Endothelial cell of umbilical vein (primary cell): ENCODE measurements around the gene EFCAB5. TPM values are rescaled to one million over a fixed set of nuclear protein-coding genes. Genes with fewer than 3 reads are reported as not detected.

Experiments
- BruUV-seq: library from RNA; stranded (reverse); fragments of 400-500 nt; replicated peaks from 2 replicates; lab custom pipeline; 2021; lab: Mats Ljungman, UMichigan
- CTCF ChIA-PET: fragments of 300-600, 350-600 bp; sonication (Branson Sonifier 250); formaldehyde crosslinking; loops from one replicate; lab custom pipeline; 2021; ENCODE audit warnings: antibody characterized with exemption, inconsistent platforms; lab: Charles Lee
- POLR2A ChIA-PET: fragments of 300-600, 350-600 bp; sonication (Branson Sonifier 250); formaldehyde crosslinking; loops from one replicate; lab custom pipeline; 2021; ENCODE audit warnings: antibody characterized with exemption, inconsistent platforms; lab: Charles Lee
- DNase-seq: peaks from one replicate; pipeline ENCODE4 v3.0.0-alpha.2; 2011; ENCODE audit warnings: low read depth, low spot score
- FAIRE-seq: peaks from 2 replicates; lab custom pipeline; 2011; peaks lifted over from hg19 to GRCh38; lab: Jason Lieb, UNC
- H2AFZ ChIP-seq: 2 replicates; pipeline ENCODE4 v1.6.0; 2012; ENCODE audit warnings: low read depth, low read length, control low read depth, inconsistent platforms
- H3K27ac ChIP-seq: 2 replicates; pipeline ENCODE4 v1.5.1; 2011; ENCODE audit warnings: low read depth, mild to moderate bottlenecking, control low read depth, low read length, moderate library complexity; ENCODE audit not compliant: insufficient read depth
- H3K27me3 ChIP-seq, 2 experiments: 2 replicates each; pipeline versions ENCODE4 v1.6.0 to v1.6.1; 2011; ENCODE audit warnings: low read length in 2 of 2, mixed read lengths in 1 of 2; ENCODE audit not compliant: control insufficient read depth in 2 of 2, insufficient read depth in 2 of 2
- H3K36me3 ChIP-seq, 2 experiments: 2 replicates in 1 of 2; 3 replicates in 1 of 2; pipeline ENCODE4 v1.5.1; 2011; ENCODE audit warnings: low read length in 2 of 2, mild to moderate bottlenecking in 1 of 2, moderate library complexity in 1 of 2; ENCODE audit not compliant: control insufficient read depth in 2 of 2, insufficient read depth in 2 of 2; ENCODE audit errors: extremely low read depth in 1 of 2
- H3K4me1 ChIP-seq: 3 replicates; pipeline ENCODE4 v1.5.1; 2011; ENCODE audit warnings: mild to moderate bottlenecking, low read length; ENCODE audit not compliant: control insufficient read depth, insufficient read depth; ENCODE audit errors: extremely low read depth
- H3K4me2 ChIP-seq: 2 replicates; pipeline ENCODE4 v1.6.1; 2011; ENCODE audit warnings: low read length, control low read depth, mixed read lengths; ENCODE audit not compliant: insufficient read depth
- H3K4me3 ChIP-seq, 3 experiments: fragments of 200-600 bp in 1 of 3; sonication (generic), shearing (Covaris generic) in 1 of 3; replicated peaks in 1 of 3; 2 replicates each; pipeline ENCODE4 v1.5.1; 2011 to 2016; ENCODE audit warnings: control low read depth in 3 of 3, low read length in 3 of 3, mild to moderate bottlenecking in 2 of 3, inconsistent platforms in 1 of 3, low read depth in 1 of 3, moderate library complexity in 1 of 3; ENCODE audit not compliant: insufficient read depth in 1 of 3
- H3K79me2 ChIP-seq: 2 replicates; pipeline ENCODE4 v1.6.0; 2012; ENCODE audit warnings: low read length, inconsistent platforms; ENCODE audit not compliant: control insufficient read depth, insufficient read depth
- H3K9ac ChIP-seq: replicated peaks from 2 replicates; pipeline ENCODE3; 2011; ENCODE audit warnings: low read length, control low read depth; ENCODE audit not compliant: insufficient read depth; ENCODE audit errors: extremely low read depth
- H3K9me1 ChIP-seq: replicated peaks from 3 replicates; pipeline ENCODE4 v1.6.0; 2011; ENCODE audit warnings: mild to moderate bottlenecking, low read length; ENCODE audit not compliant: control insufficient read depth, insufficient read depth; ENCODE audit errors: extremely low read depth
- H3K9me3 ChIP-seq: replicated peaks from 2 replicates; pipeline ENCODE4 v1.5.1; 2012; ENCODE audit warnings: low read length, inconsistent platforms; ENCODE audit not compliant: control insufficient read depth, insufficient read depth
- H4K20me1 ChIP-seq: replicated peaks from 2 replicates; pipeline ENCODE3; 2011; ENCODE audit warnings: mild to moderate bottlenecking, low read length; ENCODE audit not compliant: control insufficient read depth, insufficient read depth; ENCODE audit errors: extremely low read depth
- FOS ChIP-seq: IDR thresholded peaks from 2 replicates; pipeline ENCODE4 v1.6.1; 2011; ENCODE audit warnings: mild to moderate bottlenecking, low read length, moderate library complexity, borderline replicate concordance; ENCODE audit not compliant: insufficient read depth
- GATA2 ChIP-seq: IDR thresholded peaks from 2 replicates; pipeline ENCODE4 v1.7.0; 2011; ENCODE audit warnings: low read depth, mild to moderate bottlenecking, moderate library complexity, mixed read lengths, low read length; ENCODE audit not compliant: insufficient read length, insufficient read depth
- JUN ChIP-seq: IDR thresholded peaks from 2 replicates; pipeline ENCODE4 v1.6.1; 2011; ENCODE audit warnings: borderline replicate concordance, low read depth; ENCODE audit not compliant: insufficient read length, insufficient read depth
- MYC ChIP-seq: IDR thresholded peaks from one replicate; pipeline ENCODE4 v1.6.1; 2011; ENCODE audit warnings: mild to moderate bottlenecking, low read depth, low read length
- POLR2A ChIP-seq: IDR thresholded peaks from 2 replicates; pipeline ENCODE4 v1.6.1; 2012; ENCODE audit warnings: low read depth, mild to moderate bottlenecking, control low read depth, low read length
- POLR2AphosphoS5 ChIP-seq: IDR thresholded peaks from 2 replicates; pipeline ENCODE4 v1.6.1; 2012; ENCODE audit warnings: low read depth, mild to moderate bottlenecking, control low read depth, low read length, moderate library complexity; ENCODE audit not compliant: insufficient read depth
- dilution Hi-C: fragments of 300-500 bp; cut with MboI; formaldehyde crosslinking; loops from one replicate; pipeline ENCODE4 v1.15.0; 2019; ENCODE audit warnings: low sequenced_read_pairs; ENCODE audit not compliant: extremely low pct_ligation_motif_present
- intact Hi-C: fragments of 100-400 bp; cut with micrococcal nuclease; formaldehyde crosslinking; loops from one replicate; pipeline ENCODE4 v1.10.0; 2022
- polyA plus RNA-seq, 4 experiments: library from polyadenylated mRNA; depleted of rRNA in 3 of 4; stranded (reverse) in 3 of 4; unstranded in 1 of 4; fragments of >200 nt; gene quantifications; 2 replicates each; pipeline versions ENCODE4 v1.2.1 to v1.2.3, GENCODE V29; 2011 to 2012; ENCODE audit warnings: missing spikeins in 1 of 4
- total RNA-seq: library from RNA; stranded (reverse); gene quantifications from 2 replicates; pipeline ENCODE4 v1.2.3, GENCODE V29; 2021

EFCAB5 gene
- total and polyA plus RNA-seq, 2 donors (not counting 3 experiments of a cell fraction or from before 2014, with no cell fraction given): 0.04 to 0.40 TPM

DNA sequence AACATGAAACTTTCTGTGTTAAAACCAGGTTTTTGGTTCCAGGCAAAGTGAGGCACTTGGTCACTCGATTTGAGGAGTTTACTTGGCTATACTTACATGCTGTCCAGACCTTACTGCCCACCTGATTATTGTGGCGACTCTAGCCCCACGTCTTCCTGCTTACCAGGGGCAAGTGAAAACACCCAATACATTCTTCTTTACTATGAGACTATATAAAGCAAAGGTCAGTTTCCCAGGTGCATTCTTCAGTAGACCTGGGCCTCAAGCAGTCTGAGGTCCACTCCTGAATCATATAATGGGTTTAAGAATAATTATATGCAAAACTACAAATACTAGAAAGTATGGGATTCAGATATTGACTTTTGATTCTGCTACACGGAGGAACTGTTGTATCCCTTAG lies 86.2 kb downstream of the EFCAB5 start:
- H4K20me1 ChIP-seq: no peaks in the 10 kb centered on the region
- H3K9me1 ChIP-seq: no peaks in the 10 kb centered on the region
- H3K27me3 ChIP-seq: no peaks in the 10 kb centered on the region
- H3K9ac ChIP-seq: no peak overlapping the region
- ChIA-PET CTCF (interaction anchor here (0.6 to 7.7 kb wide), 5 partner anchors 19 to 220 kb away, joined by 4 to 206 read pairs (median 4); no protein-coding TSS in a partner anchor), POLR2A (no interaction called here)
- intact Hi-C loops (no loop called here), dilution Hi-C loops (no loop called here)
- no peak for DNase-seq
- no peak for TF ChIP-seq GATA2
- no peak for TF ChIP-seq POLR2A
- no peaks in the 10 kb centered on the region for H3K9me3 ChIP-seq
- FAIRE-seq: no peak
- H3K4me2 ChIP-seq: no peak overlapping the region
- H3K79me2 ChIP-seq: no peaks in the 10 kb centered on the region
- no peaks in the 10 kb centered on the region for H3K4me1 ChIP-seq
- H3K27ac ChIP-seq: no peak overlapping the region
- no peak overlapping the region for H2AFZ ChIP-seq
- BruUV-seq: no TSS peak
- no peak overlapping the region for H3K4me3 ChIP-seq
- no peaks in the 10 kb centered on the region for H3K36me3 ChIP-seq

- DNase-seq (no peak), FAIRE-seq (no peak)
- Histone ChIP-seq H3K79me2 (no peaks in the 10 kb centered on the region), H3K27ac (no peak overlapping the region), H4K20me1 (no peaks in the 10 kb centered on the region), H3K9ac (no peak overlapping the region), H3K9me3 (no peaks in the 10 kb centered on the region), H3K9me1 (no peaks in the 10 kb centered on the region), H3K27me3 (peaks cover 2 to 4% of the 10 kb centered on the region in 2 experiments), H3K4me2 (no peak overlapping the region), H3K4me3 (no peak overlapping the region), H3K36me3 (no peaks in the 10 kb centered on the region), H3K4me1 (no peaks in the 10 kb centered on the region), H2AFZ (no peak overlapping the region)
- intact Hi-C loops: no loop called here
- ChIA-PET POLR2A (no interaction called here), CTCF (interaction anchor here (2.2 to 7.7 kb wide), 3 partner anchors 10 to 62 kb away, joined by 6 to 206 read pairs (median 15); no protein-coding TSS in a partner anchor)
- no peak for TF ChIP-seq MYC
- TF ChIP-seq POLR2AphosphoS5: no peak
- TF ChIP-seq POLR2A: no peak
- TF ChIP-seq GATA2: no peak
- TF ChIP-seq FOS: no peak
- TF ChIP-seq JUN: no peak
- no TSS peak for BruUV-seq
- dilution Hi-C loops: no loop called here
Observed at GRCh38 chr17:30031214-30031869, 89.9 kb downstream of the EFCAB5 start.
